PC-3 (cell line): Measurements from ENCODE around the gene RSPRY1.

Experiments used
- CTCF ChIP-seq: fragments of 300-600 bp; sonication (generic); conservative IDR thresholded peaks from 2 replicates; pipeline ENCODE4 v1.5.1; 2017; ENCODE audit warnings: antibody characterized with exemption, low read depth, mild to moderate bottlenecking, low read length
- EZH2 ChIP-seq: fragments of 300-600 bp; sonication (generic); IDR thresholded peaks from one replicate; pipeline ENCODE4 v1.6.1; 2017; ENCODE audit warnings: antibody characterized with exemption, mild to moderate bottlenecking, low read length; ENCODE audit not compliant: unreplicated experiment

DNA sequence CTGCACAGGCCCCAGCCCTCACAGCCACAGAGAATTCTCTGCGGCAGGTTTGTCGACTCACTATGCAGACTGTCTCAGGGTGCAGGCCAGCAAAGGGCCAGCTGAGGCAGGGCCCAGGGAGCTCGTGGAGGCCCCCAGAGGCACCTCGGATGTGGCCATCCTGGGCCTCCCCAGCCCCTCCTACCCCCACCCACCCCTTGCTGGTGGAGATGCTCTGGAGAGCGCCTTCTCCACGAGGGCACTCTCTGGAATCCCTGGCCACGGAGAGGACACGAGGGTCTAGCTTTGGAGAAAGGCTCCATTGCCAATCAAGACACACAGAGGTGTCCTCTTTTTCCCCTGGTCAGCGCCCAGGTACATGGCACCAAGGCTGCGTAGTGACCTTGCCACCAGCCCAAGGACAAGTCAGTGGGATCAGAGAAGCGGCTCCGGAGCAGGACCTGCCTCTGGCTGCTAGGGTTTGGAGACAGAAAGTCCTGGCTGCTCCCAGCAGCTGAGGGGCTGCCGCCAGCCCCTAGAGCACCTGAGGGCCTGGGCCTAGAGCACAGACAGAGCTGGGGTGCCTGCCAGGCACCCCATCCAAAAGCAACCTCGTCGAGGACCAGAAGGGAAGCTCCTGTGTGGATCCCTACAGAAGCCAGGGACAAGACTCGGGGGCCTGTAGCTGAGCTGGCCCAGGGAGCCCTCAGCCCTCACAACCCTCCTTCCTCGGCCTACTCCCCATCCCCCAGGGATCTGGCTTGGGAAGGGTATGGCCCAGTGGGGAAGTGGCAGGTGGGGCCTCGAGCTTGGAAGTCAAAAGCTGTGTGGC, 77.6 kb downstream of the RSPRY1 start:
- no peak for TF ChIP-seq CTCF
- no peak for TF ChIP-seq EZH2
